Parathyroid adenoma (tissue), 2 donors: ENCODE measurements around the gene KCNMB2.

Experiments
- H2AFZ ChIP-seq: fragments of 300-600 bp; sonication (generic); one replicate; pipeline ENCODE4 v1.7.0; 2017; ENCODE audit warnings: antibody characterized with exemption, mild to moderate bottlenecking
- H3K27ac ChIP-seq: fragments of 300-600 bp; sonication (generic); one replicate; pipeline ENCODE4 v1.7.0; 2017
- H3K27me3 ChIP-seq: fragments of 300-600 bp; sonication (generic); one replicate; pipeline ENCODE4 v1.7.0; 2017; ENCODE audit warnings: low read length; ENCODE audit not compliant: control insufficient read depth, insufficient read depth
- H3K36me3 ChIP-seq: fragments of 300-600 bp; sonication (generic); one replicate; pipeline ENCODE4 v1.7.0; 2017; ENCODE audit warnings: low read length; ENCODE audit not compliant: control insufficient read depth, insufficient read depth
- H3K4me1 ChIP-seq: fragments of 300-600 bp; sonication (generic); one replicate; pipeline ENCODE4 v1.7.0; 2017; ENCODE audit warnings: control low read depth
- H3K4me2 ChIP-seq: fragments of 300-600 bp; sonication (generic); one replicate; pipeline ENCODE4 v1.7.0; 2017; ENCODE audit warnings: low read length
- H3K4me3 ChIP-seq: fragments of 300-600 bp; sonication (generic); one replicate; pipeline ENCODE4 v1.7.0; 2017; ENCODE audit warnings: low read depth, low read length
- H3K79me2 ChIP-seq: fragments of 300-600 bp; sonication (generic); one replicate; pipeline ENCODE4 v1.7.0; 2017; ENCODE audit warnings: control low read depth
- H3K9ac ChIP-seq: fragments of 300-600 bp; sonication (generic); one replicate; pipeline ENCODE4 v1.7.0; 2017; ENCODE audit warnings: mild to moderate bottlenecking
- H3K9me3 ChIP-seq: fragments of 300-600 bp; sonication (generic); one replicate; pipeline ENCODE4 v1.7.0; 2017; ENCODE audit warnings: low read length; ENCODE audit not compliant: control insufficient read depth
- TF ChIP-seq, protein P1 (sequence below): fragments of 300-600 bp; sonication (generic); IDR thresholded peaks from one replicate; pipeline ENCODE4 v1.7.0; 2017; ENCODE audit warnings: antibody characterized with exemption, mild to moderate bottlenecking
- donor health status: primary hyperparathyroidism.

Gene KCNMB2

GRCh38 chr3:178558637-178559036 is 22.4 kb downstream of the KCNMB2 start:
- H3K79me2 ChIP-seq: no peaks in the 10 kb centered on the region
- TF ChIP-seq, protein P1, sequence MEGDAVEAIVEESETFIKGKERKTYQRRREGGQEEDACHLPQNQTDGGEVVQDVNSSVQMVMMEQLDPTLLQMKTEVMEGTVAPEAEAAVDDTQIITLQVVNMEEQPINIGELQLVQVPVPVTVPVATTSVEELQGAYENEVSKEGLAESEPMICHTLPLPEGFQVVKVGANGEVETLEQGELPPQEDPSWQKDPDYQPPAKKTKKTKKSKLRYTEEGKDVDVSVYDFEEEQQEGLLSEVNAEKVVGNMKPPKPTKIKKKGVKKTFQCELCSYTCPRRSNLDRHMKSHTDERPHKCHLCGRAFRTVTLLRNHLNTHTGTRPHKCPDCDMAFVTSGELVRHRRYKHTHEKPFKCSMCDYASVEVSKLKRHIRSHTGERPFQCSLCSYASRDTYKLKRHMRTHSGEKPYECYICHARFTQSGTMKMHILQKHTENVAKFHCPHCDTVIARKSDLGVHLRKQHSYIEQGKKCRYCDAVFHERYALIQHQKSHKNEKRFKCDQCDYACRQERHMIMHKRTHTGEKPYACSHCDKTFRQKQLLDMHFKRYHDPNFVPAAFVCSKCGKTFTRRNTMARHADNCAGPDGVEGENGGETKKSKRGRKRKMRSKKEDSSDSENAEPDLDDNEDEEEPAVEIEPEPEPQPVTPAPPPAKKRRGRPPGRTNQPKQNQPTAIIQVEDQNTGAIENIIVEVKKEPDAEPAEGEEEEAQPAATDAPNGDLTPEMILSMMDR: no peak
- no peak overlapping the region for H3K4me2 ChIP-seq
- no peaks in the 10 kb centered on the region for H3K27me3 ChIP-seq
- H3K4me1 ChIP-seq: no peaks in the 10 kb centered on the region
- no peak overlapping the region for H3K4me3 ChIP-seq
- H3K36me3 ChIP-seq: no peaks in the 10 kb centered on the region
- H2AFZ ChIP-seq: no peak overlapping the region
- no peaks in the 10 kb centered on the region for H3K9me3 ChIP-seq
- H3K9ac ChIP-seq: no peak overlapping the region
- no peak overlapping the region for H3K27ac ChIP-seq

- H2AFZ ChIP-seq: no peak overlapping the region
- no peak overlapping the region for H3K4me2 ChIP-seq
- H3K4me3 ChIP-seq: no peak overlapping the region
- H3K9me3 ChIP-seq: no peaks in the 10 kb centered on the region
- H3K27me3 ChIP-seq: no peaks in the 10 kb centered on the region
- no peaks in the 10 kb centered on the region for H3K79me2 ChIP-seq
- TF ChIP-seq, protein P1: no peak
- no peak overlapping the region for H3K9ac ChIP-seq
- no peaks in the 10 kb centered on the region for H3K36me3 ChIP-seq
- H3K4me1 ChIP-seq: no peaks in the 10 kb centered on the region
- no peak overlapping the region for H3K27ac ChIP-seq
These were observed 24.5 kb downstream of the KCNMB2 start for GRCh38 chr3:178560759-178561158.

GRCh38 chr3:178561239-178561638 is 25.0 kb downstream of the KCNMB2 start:
- H3K4me2 ChIP-seq: no peak overlapping the region
- H3K27me3 ChIP-seq: no peaks in the 10 kb centered on the region
- no peaks in the 10 kb centered on the region for H3K4me1 ChIP-seq
- no peak overlapping the region for H3K4me3 ChIP-seq
- no peaks in the 10 kb centered on the region for H3K36me3 ChIP-seq
- TF ChIP-seq, protein P1: no peak
- no peak overlapping the region for H3K27ac ChIP-seq
- H3K79me2 ChIP-seq: no peaks in the 10 kb centered on the region
- H2AFZ ChIP-seq: no peak overlapping the region
- no peaks in the 10 kb centered on the region for H3K9me3 ChIP-seq
- no peak overlapping the region for H3K9ac ChIP-seq

DNA sequence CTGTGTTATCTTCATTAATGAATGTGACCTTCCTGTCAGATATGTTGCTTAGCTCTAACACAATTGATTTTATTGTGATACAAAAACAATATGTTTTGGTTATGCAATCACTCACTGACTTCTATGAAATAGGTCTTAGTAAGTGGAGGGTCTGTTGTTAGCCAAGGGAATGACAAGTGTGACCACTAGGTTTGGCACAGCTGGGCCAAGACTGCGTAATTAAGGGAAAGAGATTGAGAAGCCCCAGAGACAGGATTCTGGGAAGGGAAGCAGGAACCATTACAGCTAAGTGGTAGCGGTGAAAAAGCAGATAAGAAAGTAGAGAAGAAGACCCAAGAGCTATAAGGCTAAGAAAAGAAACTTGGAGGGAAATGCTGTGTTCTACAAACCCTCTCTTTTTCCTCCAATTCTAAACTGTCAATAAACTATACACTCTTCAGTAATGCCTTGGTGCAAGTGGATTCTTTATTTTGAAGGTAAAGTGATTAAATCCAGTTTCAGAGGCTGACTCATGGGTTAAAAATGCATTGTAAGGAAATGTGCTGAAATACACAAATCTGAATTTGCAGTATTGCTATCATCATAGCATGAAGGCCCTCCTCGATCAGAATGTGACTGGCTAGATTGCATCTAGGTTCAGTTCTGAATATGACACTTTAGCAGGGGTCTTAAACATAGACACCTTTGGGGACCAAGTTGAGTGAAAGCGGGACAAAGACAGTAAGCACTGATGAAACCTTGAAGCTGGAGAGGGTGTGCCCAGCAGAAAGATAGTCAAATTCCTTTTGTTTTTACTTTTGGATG is 26.1 kb downstream of the KCNMB2 start:
- H3K4me3 ChIP-seq: no peak overlapping the region
- no peak overlapping the region for H3K9ac ChIP-seq
- no peaks in the 10 kb centered on the region for H3K79me2 ChIP-seq
- TF ChIP-seq, protein P1: no peak
- no peak overlapping the region for H3K27ac ChIP-seq
- H3K4me2 ChIP-seq: no peak overlapping the region
- no peaks in the 10 kb centered on the region for H3K4me1 ChIP-seq
- H2AFZ ChIP-seq: no peak overlapping the region
- no peaks in the 10 kb centered on the region for H3K9me3 ChIP-seq
- no peaks in the 10 kb centered on the region for H3K27me3 ChIP-seq
- H3K36me3 ChIP-seq: no peaks in the 10 kb centered on the region

- Histone ChIP-seq H3K36me3 (no peaks in the 10 kb centered on the region), H2AFZ (no peak overlapping the region), H3K9me3 (no peaks in the 10 kb centered on the region), H3K9ac (no peak overlapping the region), H3K4me2 (no peak overlapping the region), H3K79me2 (no peaks in the 10 kb centered on the region), H3K27ac (no peak overlapping the region), H3K27me3 (no peaks in the 10 kb centered on the region), H3K4me1 (no peaks in the 10 kb centered on the region), H3K4me3 (no peak overlapping the region)
- TF ChIP-seq, protein P1: no peak
These were observed 26.7 kb downstream of the KCNMB2 start for GRCh38 chr3:178562947-178563232.
